Thyroid gland (tissue), 4 donors: Measurements from ENCODE around the gene VPS39. TPM values are rescaled to one million over a fixed set of nuclear protein-coding genes. Genes with fewer than 3 reads are reported as not detected.

ENCODE experiments used
- DNase-seq, 2 donors: peaks; one replicate each; pipeline ENCODE4 v3.0.0-alpha.2; 2019
- H3K27ac ChIP-seq, 3 donors: fragments of 200-600 bp; sonication (generic); 1 replicate in 2 of 3; 2 replicates in 1 of 3; pipeline ENCODE4 v1.5.1; 2016 to 2019; ENCODE audit warnings: mild to moderate bottlenecking in 1 of 3, moderate library complexity in 1 of 3
- H3K27me3 ChIP-seq: fragments of 200-600 bp; sonication (generic); one replicate; pipeline ENCODE4 v1.5.1; 2019
- H3K36me3 ChIP-seq, 2 donors: fragments of 200-600 bp; sonication (generic); one replicate each; pipeline ENCODE4 v1.5.1; 2016 to 2019
- H3K4me1 ChIP-seq, 2 donors: fragments of 200-600 bp; sonication (generic); one replicate each; pipeline ENCODE4 v1.5.1; 2017 to 2019
- H3K4me3 ChIP-seq, 3 donors: fragments of 200-600 bp; sonication (generic); replicated peaks in 1 of 3; 1 replicate in 2 of 3; 2 replicates in 1 of 3; pipeline ENCODE4 v1.5.1; 2016; ENCODE audit warnings: mild to moderate bottlenecking in 1 of 3
- H3K9me3 ChIP-seq: fragments of 200-600 bp; sonication (generic); one replicate; pipeline ENCODE4 v1.5.1; 2017
- POLR2A ChIP-seq, 2 donors: fragments of 450-650 bp; IDR thresholded peaks; one replicate each; pipeline ENCODE4 v1.6.1; 2017; ENCODE audit warnings: antibody characterized with exemption in 2 of 2, mild to moderate bottlenecking in 2 of 2, moderate library complexity in 1 of 2
- WGBS, 2 donors: methylation state at CpG; one replicate each; pipeline ENCODE4 v1.1.5; 2017; 5-methylcytosine and 5-hydroxymethylcytosine counted together
- intact Hi-C: fragments of 100-400 bp; cut with DNase I; formaldehyde crosslinking; loops from one replicate; pipeline ENCODE4 v1.15.1; 2023
- total RNA-seq, 4 donors: library from RNA; depleted of rRNA; stranded (reverse); fragments of >200 nt; gene quantifications; one replicate each; pipeline ENCODE4 v1.2.3, GENCODE V29; 2016
- TF ChIP-seq, protein P1 (sequence below), 6 experiments: fragments of 200-600 bp in 3 of 6; fragments of 450-650 bp in 3 of 6; sonication (generic) in 3 of 6; IDR thresholded peaks; one replicate each; pipeline ENCODE4 v1.5.1; 2016 to 2019; ENCODE audit warnings: antibody characterized with exemption in 6 of 6, mild to moderate bottlenecking in 2 of 6, inconsistent platforms in 1 of 6, moderate library complexity in 1 of 6

The VPS39 gene
- total RNA-seq, 4 donors from 2014 or later = 75.0 to 156 (median 107) TPM

GRCh38 chr15:42218953-42219592, 11.0 kb upstream of the VPS39 start:
- no peak for DNase-seq
- Histone ChIP-seq H3K9me3 (no peaks in the 10 kb centered on the region), H3K4me3 (no peak overlapping the region), H3K27me3 (no peaks in the 10 kb centered on the region), H3K4me1 (no peaks in the 10 kb centered on the region), H3K36me3 (peaks cover 6 to 31% of the 10 kb centered on the region in 2 donors), H3K27ac (no peak overlapping the region)
- intact Hi-C loops = no loop called here
- 36 to 37% methylated on average over 2 of the region's 2 CpGs for whole genome bisulfite sequencing, 2 donors
- TF ChIP-seq, protein P1, sequence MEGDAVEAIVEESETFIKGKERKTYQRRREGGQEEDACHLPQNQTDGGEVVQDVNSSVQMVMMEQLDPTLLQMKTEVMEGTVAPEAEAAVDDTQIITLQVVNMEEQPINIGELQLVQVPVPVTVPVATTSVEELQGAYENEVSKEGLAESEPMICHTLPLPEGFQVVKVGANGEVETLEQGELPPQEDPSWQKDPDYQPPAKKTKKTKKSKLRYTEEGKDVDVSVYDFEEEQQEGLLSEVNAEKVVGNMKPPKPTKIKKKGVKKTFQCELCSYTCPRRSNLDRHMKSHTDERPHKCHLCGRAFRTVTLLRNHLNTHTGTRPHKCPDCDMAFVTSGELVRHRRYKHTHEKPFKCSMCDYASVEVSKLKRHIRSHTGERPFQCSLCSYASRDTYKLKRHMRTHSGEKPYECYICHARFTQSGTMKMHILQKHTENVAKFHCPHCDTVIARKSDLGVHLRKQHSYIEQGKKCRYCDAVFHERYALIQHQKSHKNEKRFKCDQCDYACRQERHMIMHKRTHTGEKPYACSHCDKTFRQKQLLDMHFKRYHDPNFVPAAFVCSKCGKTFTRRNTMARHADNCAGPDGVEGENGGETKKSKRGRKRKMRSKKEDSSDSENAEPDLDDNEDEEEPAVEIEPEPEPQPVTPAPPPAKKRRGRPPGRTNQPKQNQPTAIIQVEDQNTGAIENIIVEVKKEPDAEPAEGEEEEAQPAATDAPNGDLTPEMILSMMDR (IDR thresholded peaks at IDR 0.05) = no peak
- TF ChIP-seq POLR2A (IDR thresholded peaks at IDR 0.05) = no peak

- intact Hi-C loops = no loop called here
- Histone ChIP-seq H3K36me3 (peaks cover 6 to 26% of the 10 kb centered on the region in 2 donors), H3K27me3 (no peaks in the 10 kb centered on the region), H3K4me3 (no peak overlapping the region), H3K4me1 (no peaks in the 10 kb centered on the region), H3K9me3 (no peaks in the 10 kb centered on the region), H3K27ac (no peak overlapping the region)
- 91 to 96% methylated on average over 2 of the region's 2 CpGs for WGBS, 2 donors
- TF ChIP-seq, protein P1 (IDR thresholded peaks at IDR 0.05) = no peak
- no peak for TF ChIP-seq POLR2A (IDR thresholded peaks at IDR 0.05)
- DNase-seq = no peak
These were observed 9.5 kb upstream of the VPS39 start for GRCh38 chr15:42217568-42217967.

GRCh38 chr15:42215913-42216829, 8.1 kb upstream of the VPS39 start:
- H3K27me3 ChIP-seq = no peaks in the 10 kb centered on the region
- no peaks in the 10 kb centered on the region for H3K9me3 ChIP-seq
- H3K36me3 ChIP-seq = peaks cover 6 to 26% of the 10 kb centered on the region in 2 donors
- peaks cover 0 to 2% of the 10 kb centered on the region in 2 donors for H3K4me1 ChIP-seq
- H3K27ac ChIP-seq = no peak overlapping the region
- no peak for DNase-seq
- no peak overlapping the region for H3K4me3 ChIP-seq
- TF ChIP-seq, protein P1 (IDR thresholded peaks at IDR 0.05) = no peak
- no peak for TF ChIP-seq POLR2A (IDR thresholded peaks at IDR 0.05)
- intact Hi-C loops = no loop called here
- WGBS, 2 donors = 94 to 96% methylated on average over 4 of the region's 4 CpGs

GRCh38 chr15:42214600-42214999, 6.5 kb upstream of the VPS39 start:
- peaks cover 6 to 26% of the 10 kb centered on the region in 2 donors for H3K36me3 ChIP-seq
- peaks cover 0 to 8% of the 10 kb centered on the region in 2 donors for H3K4me1 ChIP-seq
- H3K9me3 ChIP-seq = no peaks in the 10 kb centered on the region
- H3K27me3 ChIP-seq = no peaks in the 10 kb centered on the region
- WGBS, 2 donors = 95 to 97% methylated on average over 1 of the region's 1 CpG
- no peak overlapping the region for H3K4me3 ChIP-seq
- H3K27ac ChIP-seq = no peak overlapping the region
- TF ChIP-seq POLR2A (IDR thresholded peaks at IDR 0.05) = no peak
- TF ChIP-seq, protein P1 (IDR thresholded peaks at IDR 0.05) = no peak
- intact Hi-C loops = no loop called here
- no peak for DNase-seq

- TF ChIP-seq POLR2A (IDR thresholded peaks at IDR 0.05) = no peak
- TF ChIP-seq, protein P1 (IDR thresholded peaks at IDR 0.05) = no peak
- no peaks in the 10 kb centered on the region for H3K9me3 ChIP-seq
- H3K4me3 ChIP-seq = no peak overlapping the region
- intact Hi-C loops = no loop called here
- no peak overlapping the region for H3K27ac ChIP-seq
- DNase-seq = no peak
- H3K27me3 ChIP-seq = no peaks in the 10 kb centered on the region
- H3K4me1 ChIP-seq = peaks cover 0 to 8% of the 10 kb centered on the region in 2 donors
- H3K36me3 ChIP-seq = peaks cover 6 to 16% of the 10 kb centered on the region in 2 donors
These were observed 5.4 kb upstream of the VPS39 start for GRCh38 chr15:42213511-42213910.
